ENCODE results near the gene RSL24D1.
"Not testable (repeated sequence)": the region's sequence is repeated elsewhere in the genome, so short reads cannot be mapped to it uniquely, and the experiment has no call there.

Gene RSL24D1

GRCh38 chr15:55204464-55204863 lies 7.7 kb upstream of the RSL24D1 start:
- no peak for DNase-seq

DNA sequence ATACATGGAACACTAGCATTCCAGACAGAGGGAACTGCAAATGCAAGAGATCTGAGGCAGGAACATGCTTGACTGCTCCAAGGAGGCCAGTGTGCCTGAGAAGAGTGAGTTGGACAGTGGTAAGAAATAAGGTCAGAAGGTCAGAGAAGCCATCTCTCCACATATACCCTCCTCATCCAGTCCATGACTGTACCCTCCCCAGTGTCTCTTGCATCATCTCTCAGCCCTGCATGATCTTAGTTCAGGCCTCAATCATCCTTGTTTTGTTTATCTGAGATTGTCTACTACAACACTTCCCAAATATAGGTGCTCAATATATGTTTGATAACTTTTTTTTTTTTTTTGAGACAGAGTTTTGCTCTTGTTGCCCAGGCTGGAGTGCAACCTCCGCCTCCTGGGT lies 5.5 kb upstream of the RSL24D1 start:
- DNase-seq, result no peak

DNA sequence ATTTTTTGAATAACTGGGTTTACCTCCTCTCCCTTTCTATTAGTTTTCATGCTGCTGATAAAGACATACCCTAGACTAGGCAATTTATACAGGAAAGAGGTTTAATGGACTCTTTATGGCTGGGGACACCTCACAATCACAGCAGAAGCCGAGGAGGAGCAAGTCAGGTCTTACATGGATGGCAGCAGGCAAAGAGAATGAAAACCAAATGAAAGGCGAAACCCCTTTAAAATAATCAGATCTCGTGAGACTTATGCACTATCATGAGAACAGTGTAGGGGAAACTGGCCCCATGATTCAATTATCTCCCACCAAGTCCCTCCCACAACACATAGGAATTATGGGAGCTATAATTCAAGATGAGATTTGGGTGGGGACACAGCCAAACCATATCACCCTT lies 2.0 kb upstream of the RSL24D1 start:
- DNase-seq, result no peak

DNA sequence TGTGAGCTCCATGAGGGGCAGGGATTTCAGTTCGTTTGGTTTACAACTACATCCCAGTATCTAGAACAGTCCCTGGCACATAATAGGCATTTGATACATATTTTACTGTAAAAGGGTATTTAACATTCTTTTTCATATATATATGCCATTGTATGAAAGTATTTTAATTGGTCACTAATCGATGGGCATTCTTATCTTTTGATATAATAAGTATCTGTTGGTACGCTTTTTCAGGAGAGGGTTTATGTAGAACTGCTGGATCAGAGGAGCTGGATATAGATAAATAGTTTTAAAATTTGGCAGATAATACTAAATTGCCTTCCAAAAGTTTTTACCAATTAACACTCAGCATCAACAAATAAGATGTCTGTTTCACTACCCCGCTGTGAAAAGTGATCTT lies 978 bp upstream of the RSL24D1 start:
- no peak for DNase-seq

DNA sequence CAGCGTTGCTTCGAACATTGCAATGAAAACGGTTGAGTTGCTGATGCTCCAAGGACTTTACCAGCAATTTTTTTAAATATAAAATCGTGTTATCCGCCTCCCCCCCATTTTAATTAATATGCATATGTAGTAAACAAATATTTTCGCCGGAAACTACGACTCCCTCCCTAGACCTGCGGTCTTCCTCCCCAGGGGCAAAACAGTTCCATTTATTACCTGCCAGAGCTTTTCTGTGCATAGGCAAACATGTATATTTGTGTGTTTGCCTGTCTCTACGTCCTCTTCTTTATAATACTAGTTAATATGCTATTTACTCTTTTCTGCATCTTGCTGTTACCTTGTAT lies 593 bp upstream of the RSL24D1 start:
- DNase-seq, result no peak

GRCh38 chr15:55195996-55196395 lies 745 bp downstream of the RSL24D1 start:
- peak; percentile 19 for DNase-seq

DNA sequence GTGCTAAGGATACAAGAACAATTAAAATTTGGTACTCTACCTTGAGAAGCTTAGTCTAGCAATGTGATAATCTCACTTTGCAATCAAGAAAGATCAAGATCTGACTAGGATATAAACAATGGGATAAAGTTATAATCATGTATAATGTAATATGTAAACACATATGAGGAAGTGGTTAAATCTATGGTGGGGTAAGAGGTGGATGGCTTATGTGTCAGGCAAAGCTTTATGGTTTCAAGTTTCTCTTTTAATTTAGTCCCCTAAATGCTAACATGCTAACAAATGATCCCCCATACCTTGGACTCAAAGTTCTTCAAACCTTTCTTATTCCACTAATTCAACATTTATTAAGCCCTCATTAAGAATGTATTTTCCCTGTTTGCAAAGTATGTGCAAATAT lies 2.5 kb downstream of the RSL24D1 start:
- no peak for DNase-seq

DNA sequence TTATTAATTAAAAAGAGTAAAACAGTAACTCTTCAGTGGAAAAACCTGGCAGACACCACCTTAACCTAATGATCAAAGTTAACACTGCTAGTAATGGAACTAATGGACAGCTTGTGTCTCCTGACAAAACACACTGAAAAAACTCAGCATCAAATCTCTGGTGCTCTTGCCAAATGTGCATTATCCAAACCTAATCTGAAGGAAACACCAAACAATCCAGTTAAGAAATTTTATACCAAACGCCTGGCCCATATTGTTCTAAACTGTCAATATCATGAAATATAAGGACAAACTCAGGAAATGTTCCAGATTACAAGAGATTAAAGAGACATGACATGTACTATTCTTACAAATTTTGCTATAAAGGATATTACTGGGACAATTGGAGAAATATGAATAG lies 10.4 kb downstream of the RSL24D1 start:
- no peak for DNase-seq

DNA sequence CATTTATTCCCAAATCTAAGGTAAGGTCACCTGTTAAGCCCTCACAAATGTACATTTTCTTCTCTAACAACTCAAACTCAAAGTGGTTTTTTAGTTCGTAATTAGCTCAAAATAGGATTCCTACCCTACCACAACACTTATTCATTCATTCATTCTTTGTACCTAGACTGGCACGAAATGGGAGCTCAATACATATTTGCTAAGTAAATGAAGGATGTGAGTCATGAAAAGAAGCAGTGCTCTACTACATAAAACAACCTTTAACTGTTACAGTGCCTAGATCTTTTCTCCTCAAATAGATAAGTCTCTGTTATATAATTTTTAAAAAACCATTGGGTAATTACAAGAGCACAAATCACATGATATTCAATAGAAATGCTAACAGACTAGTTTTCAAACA lies 13.1 kb downstream of the RSL24D1 start:
- DNase-seq, result no peak

GRCh38 chr15:55179141-55179540 lies 17.6 kb downstream of the RSL24D1 start:
- DNase-seq, result no peak

DNA sequence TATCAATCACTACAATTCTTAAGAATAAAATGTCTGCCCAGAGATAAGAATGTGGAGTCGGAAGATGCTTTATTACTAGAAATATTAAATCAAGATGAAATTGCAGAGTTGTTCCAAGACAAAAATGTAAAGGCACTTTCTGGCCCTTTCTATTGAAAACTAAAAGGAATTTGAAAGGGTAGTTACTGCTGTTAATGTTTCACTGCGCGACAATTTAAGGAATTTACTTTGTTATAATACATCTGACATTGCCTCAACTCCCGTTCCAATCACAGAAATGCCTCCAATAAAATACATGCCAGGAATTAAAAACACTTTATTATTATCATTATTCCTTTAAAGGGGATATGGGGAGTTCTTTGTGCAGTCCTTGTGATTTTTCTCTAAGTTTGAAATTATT lies 26.4 kb downstream of the RSL24D1 start:
- no peak for DNase-seq

GRCh38 chr15:55168350-55168974 lies 28.3 kb downstream of the RSL24D1 start:
- DNase-seq, result peak; percentile 79

DNA sequence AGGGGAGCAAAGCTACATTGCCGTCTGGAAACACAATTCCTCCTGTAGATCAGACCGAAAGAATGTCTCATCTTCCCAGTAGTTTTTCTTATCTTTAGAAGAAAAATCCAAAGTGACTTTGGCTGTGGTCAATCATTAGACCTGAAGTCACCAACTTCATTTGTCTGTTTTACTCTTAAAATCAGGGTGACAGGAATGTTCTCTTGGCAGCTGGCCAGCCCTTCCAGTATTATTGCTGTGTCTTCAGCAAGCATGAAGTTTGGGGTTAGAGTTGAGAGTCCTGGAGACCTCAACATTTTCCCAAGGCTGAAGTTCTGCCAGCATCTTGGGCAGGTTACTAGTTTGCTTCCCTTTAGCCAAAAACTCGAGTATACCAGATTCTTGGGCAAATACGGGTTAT lies 32.5 kb downstream of the RSL24D1 start:
- no peak for DNase-seq

DNA sequence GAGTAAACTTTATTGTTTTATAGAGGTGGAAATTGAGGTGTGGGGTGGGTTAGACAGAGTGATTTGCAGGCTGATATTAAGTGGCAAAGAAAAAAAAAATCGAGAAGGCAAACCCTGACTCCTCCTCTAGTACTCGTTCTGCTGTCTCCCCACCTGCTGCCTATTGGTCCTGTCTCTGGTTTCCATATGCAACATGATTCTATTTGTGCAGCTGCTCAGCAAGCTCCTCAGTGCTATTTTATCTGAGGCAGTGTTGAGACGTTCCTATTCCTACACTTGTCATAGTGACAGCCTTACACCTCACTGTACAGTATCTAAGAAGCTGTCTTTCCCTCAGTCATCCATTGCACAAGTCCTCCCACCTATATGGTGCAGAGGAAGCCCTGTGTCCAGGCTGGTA lies 45.1 kb downstream of the RSL24D1 start:
- no peak for DNase-seq

DNA sequence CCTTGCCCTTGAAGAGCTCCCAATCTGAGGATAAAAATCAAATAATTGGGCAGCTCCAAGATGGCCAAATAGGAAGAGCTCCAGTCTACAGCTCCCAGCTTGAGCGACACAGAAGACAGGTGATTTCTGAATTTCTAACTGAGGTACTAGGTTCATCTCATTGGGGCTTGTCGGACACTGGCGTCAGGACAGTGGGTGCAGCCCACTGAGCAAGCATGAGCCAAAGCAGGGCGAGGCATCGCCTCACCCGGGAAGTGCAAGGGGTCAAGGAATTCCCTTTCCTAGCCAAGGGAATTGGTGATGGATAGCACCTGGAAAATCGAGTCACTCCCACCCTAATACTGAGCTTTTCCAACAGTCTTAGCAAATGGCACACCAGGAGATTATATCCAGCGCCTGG lies 53.6 kb downstream of the RSL24D1 start:
- not testable (repeated sequence) for DNase-seq

- DNase-seq, result no peak
Observed at GRCh38 chr15:55133972-55134371, 62.8 kb downstream of the RSL24D1 start.

- DNase-seq, result no peak
Observed at GRCh38 chr15:55132672-55133071, 64.1 kb downstream of the RSL24D1 start.

Data from RPMI8226 (cell line).